Neural progenitor cell (in vitro differentiated cells): Measurements from ENCODE around the gene KCTD11. TPM values are rescaled to one million over a fixed set of nuclear protein-coding genes. Genes with fewer than 3 reads are reported as not detected.
A peak's percentile ranks its signal among the peaks of the same experiment; 100 is the strongest.

ENCODE experiments used
- DNase-seq: peaks from one replicate; pipeline ENCODE4 v3.0.0-alpha.2; 2016; ENCODE audit warnings: low spot score
- H2AFZ ChIP-seq: fragments of 200-600 bp; sonication (generic); replicated peaks from 2 replicates; pipeline ENCODE4 v1.6.1; 2016; ENCODE audit warnings: antibody characterized with exemption
- H3F3A ChIP-seq: fragments of 200-600 bp; sonication (generic); 2 replicates; pipeline ENCODE4 v1.6.1; 2016; ENCODE audit warnings: antibody characterized with exemption, low read depth
- H3K27ac ChIP-seq: fragments of 200-600 bp; sonication (generic); 2 replicates; pipeline ENCODE4 v1.5.1; 2016; ENCODE audit warnings: mild to moderate bottlenecking
- H3K27me3 ChIP-seq: fragments of 200-600 bp; sonication (generic); 2 replicates; pipeline ENCODE4 v1.6.1; 2016; ENCODE audit warnings: mild to moderate bottlenecking, moderate library complexity
- H3K36me3 ChIP-seq: fragments of 200-600 bp; sonication (generic); 2 replicates; pipeline ENCODE4 v1.5.1; 2016
- H3K4me1 ChIP-seq: fragments of 200-600 bp; sonication (generic); 2 replicates; pipeline ENCODE4 v1.6.1; 2016; ENCODE audit warnings: mixed run types
- H3K4me2 ChIP-seq: fragments of 200-600 bp; sonication (generic); 2 replicates; pipeline ENCODE4 v1.6.1; 2016
- H3K4me3 ChIP-seq: fragments of 200-600 bp; sonication (generic); 2 replicates; pipeline ENCODE4 v1.5.1; 2016
- H3K79me2 ChIP-seq: fragments of 200-600 bp; sonication (generic); 2 replicates; pipeline ENCODE4 v1.6.1; 2016; ENCODE audit warnings: low read depth
- H3K9ac ChIP-seq: fragments of 200-600 bp; sonication (generic); 2 replicates; pipeline ENCODE4 v1.6.1; 2016
- H3K9me3 ChIP-seq: fragments of 200-600 bp; sonication (generic); 2 replicates; pipeline ENCODE4 v1.5.1; 2016; ENCODE audit warnings: low read depth
- H4K20me1 ChIP-seq: fragments of 200-600 bp; sonication (generic); 2 replicates; pipeline ENCODE4 v1.6.1; 2016; ENCODE audit warnings: low read depth
- H3K27ac Mint-ChIP-seq: 3 replicates; pipeline ENCODE4 v1.8.0; 2021; ENCODE audit warnings: mixed read lengths
- H3K27me3 Mint-ChIP-seq: 2 replicates; pipeline ENCODE4 v1.8.0; 2022; ENCODE audit warnings: low read depth, mild to moderate bottlenecking, inconsistent platforms, moderate library complexity, mixed read lengths; ENCODE audit not compliant: insufficient read depth
- H3K36me3 Mint-ChIP-seq: 3 replicates; pipeline ENCODE4 v1.8.0; 2021; ENCODE audit warnings: mixed read lengths
- H3K4me1 Mint-ChIP-seq: 3 replicates; pipeline ENCODE4 v1.8.0; 2021; ENCODE audit warnings: mixed read lengths
- H3K4me3 Mint-ChIP-seq: 3 replicates; pipeline ENCODE4 v1.8.0; 2021; ENCODE audit warnings: mild to moderate bottlenecking, moderate library complexity, mixed read lengths
- H3K9me3 Mint-ChIP-seq: 3 replicates; pipeline ENCODE4 v1.8.0; 2020; ENCODE audit warnings: mixed read lengths
- CTCF ChIP-seq: fragments of 200-600 bp; sonication (generic); IDR thresholded peaks from 2 replicates; pipeline ENCODE4 v1.5.1; 2017; ENCODE audit warnings: antibody characterized with exemption, mild to moderate bottlenecking
- EZH2 ChIP-seq: fragments of 200-600 bp; sonication (generic); IDR thresholded peaks from 2 replicates; pipeline ENCODE4 v1.6.1; 2017; ENCODE audit warnings: antibody characterized with exemption, mild to moderate bottlenecking, moderate library complexity
- EZH2phosphoT487 ChIP-seq: fragments of 200-600 bp; sonication (generic); IDR thresholded peaks from 2 replicates; pipeline ENCODE4 v1.6.1; 2017; ENCODE audit warnings: antibody characterized with exemption
- total RNA-seq: library from RNA; depleted of rRNA; stranded (reverse); fragments of >200 nt; gene quantifications from 2 replicates; pipeline ENCODE4 v1.2.3, GENCODE V29; 2015; ENCODE audit warnings: low replicate concordance

The KCTD11 gene
- total RNA-seq, 1 donor from 2014 or later: 2.7 TPM

- Histone ChIP-seq H3K27me3 (no peaks in the 10 kb centered on the region), H3K36me3 (no peaks in the 10 kb centered on the region), H3K79me2 (peaks cover 20% of the 10 kb centered on the region), H3K27ac (peak overlapping the region; percentile 79), H3K9me3 (no peaks in the 10 kb centered on the region), H3K9ac (no peak overlapping the region), H3K4me2 (peak overlapping the region; percentile 74), H3K4me3 (peak overlapping the region; percentile 94), H4K20me1 (peaks cover 1% of the 10 kb centered on the region), H3K4me1 (peaks cover 14% of the 10 kb centered on the region), H2AFZ (peak overlapping the region; percentile 86), H3F3A (peaks cover 24% of the 10 kb centered on the region)
- Mint-ChIP-seq H3K4me1 (peaks cover 28% of the 10 kb centered on the region), H3K27me3 (peaks cover 12% of the 10 kb centered on the region), H3K27ac (peak overlapping the region; percentile 95), H3K9me3 (no peaks in the 10 kb centered on the region), H3K4me3 (peak overlapping the region; percentile 94), H3K36me3 (peaks cover 4% of the 10 kb centered on the region)
- TF ChIP-seq CTCF (peak; percentile 16), EZH2phosphoT487 (no peak)
- DNase-seq: peak; percentile 99
Observed at GRCh38 chr17:7329374-7329996, 22.5 kb upstream of the KCTD11 start.

GRCh38 chr17:7329997-7330637 is 21.8 kb upstream of the KCTD11 start:
- H2AFZ ChIP-seq: peak overlapping the region; percentile 86
- peak overlapping the region; percentile 74 for H3K4me2 ChIP-seq
- Mint-ChIP-seq H3K4me3 (peak overlapping the region; percentile 94), H3K27ac (peak overlapping the region; percentile 95), H3K9me3 (no peaks in the 10 kb centered on the region), H3K27me3 (peaks cover 14% of the 10 kb centered on the region), H3K4me1 (peaks cover 28% of the 10 kb centered on the region), H3K36me3 (peaks cover 2% of the 10 kb centered on the region)
- H4K20me1 ChIP-seq: no peaks in the 10 kb centered on the region
- peak overlapping the region; percentile 94 for H3K4me3 ChIP-seq
- H3F3A ChIP-seq: peaks cover 22% of the 10 kb centered on the region
- no peaks in the 10 kb centered on the region for H3K9me3 ChIP-seq
- no peak overlapping the region for H3K9ac ChIP-seq
- H3K36me3 ChIP-seq: no peaks in the 10 kb centered on the region
- TF ChIP-seq CTCF: peak; percentile 4
- TF ChIP-seq EZH2phosphoT487: no peak
- no peak for TF ChIP-seq EZH2
- H3K79me2 ChIP-seq: peaks cover 20% of the 10 kb centered on the region
- peaks cover 14% of the 10 kb centered on the region for H3K4me1 ChIP-seq
- DNase-seq: peak; percentile 92
- H3K27me3 ChIP-seq: no peaks in the 10 kb centered on the region
- peak overlapping the region; percentile 79 for H3K27ac ChIP-seq

- TF ChIP-seq CTCF: no peak
- TF ChIP-seq EZH2: no peak
- no peak for TF ChIP-seq EZH2phosphoT487
- Histone ChIP-seq H3K9ac (no peak overlapping the region), H3K27me3 (no peaks in the 10 kb centered on the region), H3F3A (peaks cover 22% of the 10 kb centered on the region), H3K4me1 (peaks cover 14% of the 10 kb centered on the region), H4K20me1 (no peaks in the 10 kb centered on the region), H3K9me3 (no peaks in the 10 kb centered on the region), H2AFZ (peak overlapping the region; percentile 86), H3K4me3 (peak overlapping the region; percentile 94), H3K4me2 (peak overlapping the region; percentile 74), H3K36me3 (no peaks in the 10 kb centered on the region), H3K27ac (peak overlapping the region; percentile 79), H3K79me2 (peaks cover 20% of the 10 kb centered on the region)
- peaks cover 2% of the 10 kb centered on the region for H3K36me3 Mint-ChIP-seq
- peak overlapping the region; percentile 94 for H3K4me3 Mint-ChIP-seq
- peaks cover 17% of the 10 kb centered on the region for H3K27me3 Mint-ChIP-seq
- no peaks in the 10 kb centered on the region for H3K9me3 Mint-ChIP-seq
- DNase-seq: no peak
- H3K4me1 Mint-ChIP-seq: peaks cover 28% of the 10 kb centered on the region
- peak overlapping the region; percentile 34 for H3K27ac Mint-ChIP-seq
Observed at GRCh38 chr17:7330638-7331015, 21.3 kb upstream of the KCTD11 start.
